Suprapubic skin (tissue), 4 donors: ENCODE measurements around the gene PIGV.

Experiments used
- CTCF ChIP-seq, 2 donors: fragments of 200-600 bp in 1 of 2; fragments of 450-650 bp in 1 of 2; sonication (generic) in 1 of 2; IDR thresholded peaks; one replicate each; pipeline ENCODE4 v1.5.1; 2016 to 2019; ENCODE audit warnings: antibody characterized with exemption in 2 of 2, mild to moderate bottlenecking in 1 of 2, moderate library complexity in 1 of 2
- EP300 ChIP-seq: sonication (generic); formaldehyde crosslinking; IDR thresholded peaks from one replicate; pipeline ENCODE4 v1.6.1; 2017; ENCODE audit warnings: antibody characterized with exemption
- POLR2A ChIP-seq, 2 donors: fragments of 450-650 bp; IDR thresholded peaks; one replicate each; pipeline ENCODE4 v1.6.1; 2017; ENCODE audit warnings: antibody characterized with exemption in 2 of 2, mild to moderate bottlenecking in 2 of 2, moderate library complexity in 2 of 2
- POLR2AphosphoS5 ChIP-seq, 3 donors: sonication (generic); formaldehyde crosslinking; IDR thresholded peaks; one replicate each; pipeline ENCODE4 v1.6.1; 2017; ENCODE audit warnings: antibody characterized with exemption in 3 of 3

- TF ChIP-seq CTCF (IDR thresholded peaks at IDR 0.05): no peak
- TF ChIP-seq EP300: no peak
- TF ChIP-seq POLR2AphosphoS5 (IDR thresholded peaks at IDR 0.05): no peak
- no peak for TF ChIP-seq POLR2A (IDR thresholded peaks at IDR 0.05)
Measured at GRCh38 chr1:26783646-26784022, 4.1 kb upstream of the PIGV start.
